BLaER1 treated with 17β-estradiol and CSF1 and Interleukin-3, amounts not matched to agents 10 nM and 100 nM (cell line): Measurements from ENCODE around the gene OR8G1.
A peak's percentile ranks its signal among the peaks of the same experiment; 100 is the strongest.

Experiments used
- H3K27ac ChIP-seq, 11 experiments: shearing (Covaris generic); formaldehyde crosslinking; 2 replicates each; pipeline ENCODE4 v1.8.1; 2022
- H3K27me3 ChIP-seq, 11 experiments: shearing (Covaris generic); formaldehyde crosslinking; 2 replicates each; pipeline ENCODE4 v1.8.1; 2022
- H3K36me3 ChIP-seq, 11 experiments: shearing (Covaris generic); formaldehyde crosslinking; 2 replicates each; pipeline ENCODE4 v1.8.1; 2022
- H3K4me1 ChIP-seq, 10 experiments: shearing (Covaris generic); formaldehyde crosslinking; 2 replicates each; pipeline ENCODE4 v1.8.1; 2022
- H3K4me2 ChIP-seq, 11 experiments: shearing (Covaris generic); formaldehyde crosslinking; 2 replicates each; pipeline ENCODE4 v1.8.1; 2022
- H3K4me3 ChIP-seq, 10 experiments: shearing (Covaris generic); formaldehyde crosslinking; 2 replicates each; pipeline ENCODE4 v1.8.1; 2022
- H3K9ac ChIP-seq, 11 experiments: shearing (Covaris generic); formaldehyde crosslinking; 2 replicates each; pipeline ENCODE4 v1.8.1; 2022
- H3K9me3 ChIP-seq, 11 experiments: shearing (Covaris generic); formaldehyde crosslinking; replicated peaks in 1 of 11; 2 replicates each; pipeline ENCODE4 v1.8.1; 2022
- H4K20me1 ChIP-seq, 11 experiments: shearing (Covaris generic); formaldehyde crosslinking; 2 replicates each; pipeline ENCODE4 v1.8.1; 2022
- Cebpa-rat ChIP-seq, 11 experiments: shearing (Covaris generic); IDR thresholded peaks; 2 replicates each; pipeline ENCODE4 v1.8.1; 2022

OR8G1 gene, protein sequence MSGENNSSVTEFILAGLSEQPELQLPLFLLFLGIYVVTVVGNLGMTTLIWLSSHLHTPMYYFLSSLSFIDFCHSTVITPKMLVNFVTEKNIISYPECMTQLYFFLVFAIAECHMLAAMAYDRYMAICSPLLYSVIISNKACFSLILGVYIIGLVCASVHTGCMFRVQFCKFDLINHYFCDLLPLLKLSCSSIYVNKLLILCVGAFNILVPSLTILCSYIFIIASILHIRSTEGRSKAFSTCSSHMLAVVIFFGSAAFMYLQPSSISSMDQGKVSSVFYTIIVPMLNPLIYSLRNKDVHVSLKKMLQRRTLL

DNA sequence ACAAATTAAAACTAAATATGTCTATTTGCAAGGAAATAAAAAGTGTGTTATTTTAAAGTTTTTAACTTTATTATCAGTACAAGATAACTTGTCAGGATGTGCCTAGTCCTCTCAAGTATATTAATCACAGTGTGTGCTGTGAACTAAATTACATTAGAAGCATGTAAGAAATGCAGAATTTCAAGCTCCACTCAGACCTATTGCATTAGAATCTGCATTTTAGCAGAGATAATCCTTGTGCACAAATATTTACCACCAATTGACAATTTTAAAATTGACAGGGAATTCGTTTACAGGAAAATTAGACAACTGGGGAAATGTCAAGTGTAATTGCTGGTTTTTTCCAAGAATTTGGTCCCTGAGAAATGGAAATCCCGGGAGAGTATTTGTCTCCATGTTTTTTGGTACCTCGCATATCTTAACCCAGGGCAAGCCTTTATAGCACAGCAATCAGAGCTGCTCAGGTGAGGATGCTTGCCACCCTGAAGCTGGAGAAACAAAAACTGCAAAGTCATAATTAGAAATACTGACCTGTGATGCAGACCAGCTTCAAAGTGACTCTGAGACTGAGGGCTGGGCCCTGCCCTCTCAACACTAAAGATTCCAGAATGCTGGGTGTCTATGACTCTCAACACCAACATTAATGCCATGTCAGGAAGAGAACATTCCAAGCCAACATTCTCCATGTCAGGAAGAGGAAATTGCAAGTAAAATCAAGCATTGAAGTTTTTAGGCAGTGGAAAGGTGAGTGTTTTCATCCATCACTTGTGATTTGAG is at the start of gene OR8G1:
TSS of gene OR8G1 (plus strand) at position 475 of the 777 bp plus-strand sequence. CDS start 8,581 bp downstream, outside the sequence.
- TF ChIP-seq Cebpa-rat (IDR thresholded peaks at IDR 0.05), result no peak
- Histone ChIP-seq H3K9ac (no peak within 1 kb of the TSS), H3K9me3 (no peaks in the 10 kb centered on the region), H3K4me3 (no peak within 1 kb of the TSS), H3K4me1 (no peaks in the 10 kb centered on the region), H3K27ac (no peak within 1 kb of the TSS), H3K27me3 (no peaks in the 10 kb centered on the region), H4K20me1 (no peaks in the 10 kb centered on the region), H3K4me2 (no peak within 1 kb of the TSS), H3K36me3 (no peaks in the 10 kb centered on the region)

DNA sequence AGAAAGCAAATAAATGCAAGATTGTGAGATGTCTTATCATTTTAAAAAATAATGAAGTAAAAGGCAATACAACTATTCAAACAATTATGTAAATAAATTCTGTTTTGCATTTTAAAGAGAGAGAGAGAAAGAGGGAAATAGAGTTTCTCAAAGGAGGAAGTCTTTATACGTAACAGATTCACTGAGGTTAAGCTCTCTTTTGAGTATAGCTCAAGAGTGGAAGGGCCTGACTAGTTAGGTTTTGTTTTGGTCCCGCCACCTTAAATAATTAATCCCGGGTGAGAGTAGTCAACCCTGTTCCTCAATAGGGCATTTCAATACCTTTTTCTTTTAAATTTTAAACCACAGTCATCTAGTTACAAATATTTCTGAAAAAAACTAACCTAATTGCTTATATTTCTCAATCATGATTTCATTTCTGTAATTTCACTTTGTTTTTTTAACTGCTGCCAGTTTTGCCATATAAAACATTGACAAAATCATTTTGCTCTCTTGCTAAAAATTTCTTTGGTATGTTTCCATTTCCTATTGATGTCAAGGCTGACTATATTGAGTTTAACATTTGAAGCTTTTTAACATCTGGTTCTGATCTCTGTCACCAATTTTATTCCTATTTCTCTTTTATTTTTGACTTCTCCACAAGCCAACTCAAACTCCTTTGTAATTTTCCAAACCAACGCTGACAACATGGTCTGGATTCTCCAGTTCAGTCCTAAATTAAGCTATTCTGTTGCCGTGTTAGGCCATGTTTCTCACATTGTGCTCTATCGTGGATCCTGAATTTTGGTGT is 47.5 kb upstream of the OR8G1 start:
- H3K4me2 ChIP-seq, result peak overlapping the region in 1 of 11 experiments; percentile 23; a peak in 2 of 22 replicates
- H3K9me3 ChIP-seq, result 0 out of 22 replicates have a peak, but pooled peaks cover 0 to 2% (median 0%) of the 10 kb centered on the region in 11 experiments
- H3K4me1 ChIP-seq, result peaks cover 0 to 10% (median 0%) of the 10 kb centered on the region in 10 experiments; a peak in 3 of 20 replicates
- no peak overlapping the region for H3K9ac ChIP-seq
- H4K20me1 ChIP-seq, result no peaks in the 10 kb centered on the region
- H3K4me3 ChIP-seq, result no peak overlapping the region
- TF ChIP-seq Cebpa-rat (IDR thresholded peaks at IDR 0.05), result no peak
- H3K36me3 ChIP-seq, result no peaks in the 10 kb centered on the region
- no peak overlapping the region for H3K27ac ChIP-seq
- no peaks in the 10 kb centered on the region for H3K27me3 ChIP-seq

DNA sequence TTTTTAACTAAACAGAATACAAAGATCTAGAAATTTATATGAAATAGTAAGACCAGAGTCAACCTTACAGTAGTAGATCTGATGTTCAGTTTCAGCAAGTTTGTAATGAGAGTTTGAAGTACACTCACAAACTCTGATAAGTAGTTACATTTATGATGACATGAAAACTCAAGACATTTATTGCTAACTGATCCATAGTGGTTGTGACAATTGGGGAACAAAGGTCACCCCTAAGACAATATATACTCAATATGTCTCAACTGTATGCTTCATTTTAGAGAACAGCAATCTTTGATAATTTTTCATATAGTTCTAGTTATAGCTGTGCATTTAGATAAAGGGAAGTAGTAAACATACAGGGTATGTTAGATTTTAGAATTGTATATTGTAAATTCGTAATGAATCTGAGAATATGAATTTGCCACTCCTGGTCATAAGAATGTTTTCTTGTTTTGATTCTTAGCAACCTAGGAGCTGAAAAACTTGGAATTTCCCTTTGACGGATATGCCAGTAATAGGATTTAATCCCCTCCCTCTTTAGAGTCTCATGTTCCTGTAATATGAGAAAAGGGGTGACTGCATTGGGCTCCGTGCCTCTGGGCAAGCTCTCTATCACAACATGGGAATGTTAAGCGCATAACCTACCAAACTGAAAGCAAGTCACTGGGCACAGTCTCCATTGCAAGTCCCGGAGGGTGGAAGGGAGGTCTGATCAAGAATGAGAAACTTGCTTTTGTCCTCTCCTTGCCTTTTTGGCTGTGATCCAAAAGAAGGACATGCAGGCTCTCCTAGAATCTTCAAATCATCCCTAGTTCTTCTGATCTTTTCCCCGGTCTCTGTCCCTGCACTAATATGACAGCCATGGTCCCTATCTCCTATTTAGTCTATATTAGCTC is 46.4 kb upstream of the OR8G1 start:
- no peak overlapping the region for H3K4me3 ChIP-seq
- H3K4me2 ChIP-seq, result no peak overlapping the region
- no peaks in the 10 kb centered on the region for H4K20me1 ChIP-seq
- no peak for TF ChIP-seq Cebpa-rat (IDR thresholded peaks at IDR 0.05)
- 0 out of 22 replicates have a peak, but pooled peaks cover 0 to 9% (median 0%) of the 10 kb centered on the region in 11 experiments for H3K9me3 ChIP-seq
- H3K36me3 ChIP-seq, result no peaks in the 10 kb centered on the region
- no peak overlapping the region for H3K9ac ChIP-seq
- H3K27me3 ChIP-seq, result no peaks in the 10 kb centered on the region
- no peak overlapping the region for H3K27ac ChIP-seq
- H3K4me1 ChIP-seq, result peaks cover 0 to 10% (median 0%) of the 10 kb centered on the region in 10 experiments; a peak in 4 of 20 replicates

DNA sequence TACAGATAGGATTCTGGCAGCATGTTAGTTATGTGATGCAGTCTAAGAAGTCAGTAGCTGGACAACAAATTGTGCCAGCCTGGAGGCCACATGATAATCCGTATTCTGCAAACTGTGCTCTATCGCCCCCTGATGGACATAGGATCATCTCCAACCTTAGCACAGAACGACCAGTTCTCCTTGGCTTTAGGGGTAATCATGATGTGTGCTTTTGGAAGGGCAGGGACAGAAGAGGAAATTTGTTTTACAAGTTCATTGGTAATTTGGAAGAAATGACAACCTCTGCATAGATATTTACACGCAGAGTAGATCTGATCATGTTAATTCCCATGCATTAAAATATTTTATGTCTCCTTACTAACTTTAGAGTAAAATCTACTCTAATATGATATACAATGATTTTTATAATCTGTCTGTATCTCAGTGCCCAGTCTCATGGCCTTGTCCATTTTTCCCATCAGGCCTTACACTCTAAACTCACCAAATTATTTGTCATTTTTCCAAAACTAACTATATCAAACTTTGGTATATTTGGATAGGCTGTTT is 45.6 kb upstream of the OR8G1 start:
- Histone ChIP-seq H3K4me1 (peaks cover 0 to 10% (median 0%) of the 10 kb centered on the region in 10 experiments; a peak in 4 of 20 replicates), H4K20me1 (no peaks in the 10 kb centered on the region), H3K27me3 (no peaks in the 10 kb centered on the region), H3K9me3 (0 out of 22 replicates have a peak, but pooled peaks cover 0 to 9% (median 0%) of the 10 kb centered on the region in 11 experiments), H3K27ac (no peak overlapping the region), H3K9ac (no peak overlapping the region), H3K4me3 (no peak overlapping the region), H3K4me2 (no peak overlapping the region), H3K36me3 (no peaks in the 10 kb centered on the region)
- TF ChIP-seq Cebpa-rat (IDR thresholded peaks at IDR 0.05), result no peak

DNA sequence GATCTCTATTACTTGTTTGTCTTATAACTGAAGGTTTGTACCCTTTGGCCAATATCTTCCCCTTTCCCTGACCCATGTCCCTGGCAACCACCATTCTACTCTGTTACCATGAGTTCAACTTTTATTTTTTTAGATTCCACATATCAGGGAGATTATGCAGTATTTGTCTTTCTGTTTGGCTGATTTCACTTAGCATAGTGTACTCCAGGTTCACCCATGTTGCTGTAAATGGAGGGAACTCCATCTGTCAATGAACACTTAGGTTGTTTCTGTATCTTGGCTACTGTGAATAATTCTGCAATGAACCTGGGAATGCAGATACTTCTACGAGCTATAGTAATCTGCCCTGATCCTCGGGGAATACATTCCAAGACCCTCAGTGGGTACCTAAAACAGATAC is 42.9 kb upstream of the OR8G1 start:
- H3K4me2 ChIP-seq, result no peak overlapping the region
- no peaks in the 10 kb centered on the region for H4K20me1 ChIP-seq
- peaks cover 0 to 9% (median 0%) of the 10 kb centered on the region in 10 experiments; a peak in 4 of 20 replicates for H3K4me1 ChIP-seq
- no peak overlapping the region for H3K9ac ChIP-seq
- H3K9me3 ChIP-seq, result 0 out of 22 replicates have a peak, but pooled peaks cover 0 to 9% (median 0%) of the 10 kb centered on the region in 11 experiments
- no peaks in the 10 kb centered on the region for H3K27me3 ChIP-seq
- no peak overlapping the region for H3K27ac ChIP-seq
- TF ChIP-seq Cebpa-rat (IDR thresholded peaks at IDR 0.05), result no peak
- H3K36me3 ChIP-seq, result no peaks in the 10 kb centered on the region
- no peak overlapping the region for H3K4me3 ChIP-seq

DNA sequence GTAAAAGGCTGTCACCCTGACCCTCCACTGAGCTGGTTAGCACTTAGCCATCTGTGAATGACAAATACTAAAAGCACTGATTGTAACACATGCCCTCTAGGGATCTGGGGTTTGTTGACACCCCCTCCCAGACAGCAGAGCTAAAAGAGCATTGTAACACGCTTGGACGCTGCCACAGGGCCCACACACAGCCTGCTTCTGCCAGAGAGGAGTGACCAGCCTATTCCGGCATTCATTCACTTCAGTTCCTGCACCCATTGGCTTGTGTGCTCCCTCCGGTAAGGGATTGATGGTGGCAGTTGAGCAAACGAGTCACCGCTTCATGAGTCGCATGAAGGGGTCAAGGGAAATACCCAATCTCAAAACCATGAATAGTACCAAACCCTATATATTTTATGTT is 42.0 kb upstream of the OR8G1 start:
- H3K4me1 ChIP-seq, result peaks cover 0 to 6% (median 0%) of the 10 kb centered on the region in 10 experiments; a peak in 2 of 20 replicates
- no peak overlapping the region for H3K9ac ChIP-seq
- no peaks in the 10 kb centered on the region for H4K20me1 ChIP-seq
- no peak overlapping the region for H3K4me3 ChIP-seq
- 0 out of 22 replicates have a peak, but pooled peaks cover 0 to 9% (median 0%) of the 10 kb centered on the region in 11 experiments for H3K9me3 ChIP-seq
- no peaks in the 10 kb centered on the region for H3K27me3 ChIP-seq
- H3K27ac ChIP-seq, result no peak overlapping the region
- TF ChIP-seq Cebpa-rat (IDR thresholded peaks at IDR 0.05), result no peak
- peak overlapping the region in 1 of 11 experiments; percentile 7; a peak in 1 of 22 replicates for H3K4me2 ChIP-seq
- H3K36me3 ChIP-seq, result no peaks in the 10 kb centered on the region

DNA sequence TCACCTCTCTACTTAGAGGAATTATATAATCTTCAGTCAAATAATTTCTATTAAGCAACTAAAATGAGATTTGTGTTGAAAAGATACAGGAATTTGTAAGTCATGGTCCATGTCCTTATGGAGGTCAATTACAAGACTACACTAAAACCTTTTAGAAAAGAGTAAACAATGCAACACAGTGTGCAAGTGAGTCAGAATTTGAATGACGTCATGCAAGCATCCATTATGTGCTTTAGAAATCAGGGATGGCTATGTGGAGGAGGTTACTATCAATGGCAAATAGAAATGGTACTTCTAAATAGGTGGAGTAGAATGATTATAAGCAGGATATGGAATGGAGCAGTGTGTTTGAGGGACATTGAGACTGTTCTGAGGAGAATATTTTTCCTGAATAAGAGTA is 41.2 kb upstream of the OR8G1 start:
- Histone ChIP-seq H3K4me1 (peaks cover 0 to 6% (median 0%) of the 10 kb centered on the region in 10 experiments; a peak in 1 of 20 replicates), H3K36me3 (no peaks in the 10 kb centered on the region), H3K9me3 (0 out of 22 replicates have a peak, but pooled peaks cover 0 to 9% (median 0%) of the 10 kb centered on the region in 11 experiments), H3K4me2 (no peak overlapping the region), H3K4me3 (no peak overlapping the region), H3K9ac (no peak overlapping the region), H3K27ac (no peak overlapping the region), H3K27me3 (no peaks in the 10 kb centered on the region), H4K20me1 (no peaks in the 10 kb centered on the region)
- TF ChIP-seq Cebpa-rat (IDR thresholded peaks at IDR 0.05), result no peak

DNA sequence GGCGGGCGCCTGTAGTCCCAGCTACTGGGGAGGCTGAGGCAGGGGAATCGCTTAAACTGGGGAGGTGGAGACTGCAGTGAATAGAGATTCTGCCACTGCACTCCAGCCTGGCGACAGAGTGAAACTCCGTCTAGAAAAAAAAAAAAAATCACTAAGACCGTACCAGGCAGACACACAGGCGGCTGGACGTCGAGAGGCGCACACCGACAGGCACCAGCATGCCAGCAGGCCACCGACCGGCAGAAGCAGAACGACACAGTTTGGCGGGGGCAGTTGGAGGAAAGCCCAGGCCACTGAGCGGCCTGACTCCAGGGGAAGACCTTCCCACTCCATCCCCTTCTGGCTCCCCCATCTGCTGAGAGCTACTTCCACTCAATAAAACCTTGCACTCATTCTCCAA is 40.2 kb upstream of the OR8G1 start:
- H3K4me1 ChIP-seq, result peaks cover 0 to 6% (median 0%) of the 10 kb centered on the region in 10 experiments; a peak in 1 of 20 replicates

More for the DNA sequence above, 40.2 kb upstream of the OR8G1 start:
- Histone ChIP-seq H3K9me3 (0 out of 22 replicates have a peak, but pooled peaks cover 0 to 9% (median 0%) of the 10 kb centered on the region in 11 experiments), H3K4me3 (no peak overlapping the region), H4K20me1 (no peaks in the 10 kb centered on the region), H3K27ac (no peak overlapping the region), H3K36me3 (no peaks in the 10 kb centered on the region), H3K4me2 (no peak overlapping the region), H3K27me3 (no peaks in the 10 kb centered on the region), H3K9ac (no peak overlapping the region)
- no peak for TF ChIP-seq Cebpa-rat (IDR thresholded peaks at IDR 0.05)
